COLO829 (cell line): Measurements from ENCODE around the gene SLC25A21.

Experiments
- DNase-seq: peaks from one replicate; pipeline ENCODE4 v3.0.0; 2012; ENCODE audit warnings: low spot score

SLC25A21 gene

DNA sequence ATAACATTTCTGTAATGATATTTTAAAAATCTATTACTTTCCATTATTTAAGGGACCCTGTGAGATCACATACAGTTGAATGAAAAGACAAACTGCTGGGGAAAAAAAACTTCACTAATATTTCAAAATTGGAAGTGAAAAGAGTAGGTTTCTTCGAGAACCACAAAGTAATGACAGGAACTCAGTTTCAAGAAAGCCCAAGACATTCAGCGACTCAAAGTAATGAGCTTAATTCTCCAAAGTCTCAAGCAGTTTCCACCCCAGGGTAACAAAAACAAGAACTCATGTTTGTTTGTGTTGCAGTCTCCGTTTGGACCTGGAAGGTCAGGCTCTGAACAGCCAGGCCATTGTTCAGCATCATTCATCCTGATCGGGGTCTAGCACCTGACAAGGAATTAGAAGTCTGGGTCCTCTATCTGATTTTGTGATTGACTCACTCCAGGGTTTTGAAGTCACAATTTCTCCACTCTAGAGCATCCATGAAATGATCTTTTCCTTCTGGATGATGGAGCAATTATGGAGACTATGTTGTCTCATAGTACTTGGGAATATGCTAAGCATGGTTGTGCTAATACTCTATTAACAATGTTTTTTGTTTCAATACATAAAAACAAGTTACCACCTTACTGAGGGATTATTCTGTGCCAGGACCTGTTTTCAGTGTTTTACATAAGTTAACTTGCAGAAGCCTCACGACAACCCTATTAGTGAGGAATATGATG lies 126.9 kb downstream of the SLC25A21 start:
- DNase-seq = no peak

DNA sequence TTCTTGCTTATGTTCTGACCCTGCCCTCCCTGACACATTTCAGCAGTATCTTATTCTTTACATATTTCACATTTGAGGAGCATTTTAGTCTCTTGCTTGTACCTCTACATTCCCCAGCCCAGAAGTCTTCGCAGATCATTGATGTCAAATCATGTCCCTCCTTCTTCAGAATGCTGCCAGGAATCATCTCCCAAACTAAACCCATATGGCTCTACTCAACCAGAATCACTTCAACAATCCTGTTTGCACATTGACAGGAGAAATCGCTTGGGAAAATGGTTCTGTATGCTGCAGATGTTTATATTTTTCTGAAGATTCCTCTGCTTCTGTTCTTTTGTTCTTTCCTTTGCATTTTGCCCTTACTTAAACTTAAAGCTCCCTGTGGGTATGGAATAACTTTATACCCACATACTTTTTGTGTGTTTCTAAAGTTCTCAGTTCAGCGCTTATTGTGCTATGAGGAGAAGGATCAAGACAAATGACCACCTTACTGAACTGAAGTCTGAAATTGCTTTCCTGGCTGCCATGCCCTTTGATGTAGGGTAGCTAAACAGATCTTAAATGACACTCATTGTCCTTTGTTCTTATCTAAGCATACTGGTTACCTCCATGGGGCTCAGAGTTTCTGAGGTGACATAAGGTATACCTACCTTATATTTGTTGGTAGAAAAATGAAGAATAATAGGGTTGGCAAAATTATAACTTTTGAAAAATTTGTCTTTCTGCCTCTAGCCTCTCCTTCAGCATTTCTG lies 134.6 kb downstream of the SLC25A21 start:
- no peak for DNase-seq

- DNase-seq = no peak
Observed at GRCh38 chr14:37036669-37037341, 135.6 kb downstream of the SLC25A21 start.

DNA sequence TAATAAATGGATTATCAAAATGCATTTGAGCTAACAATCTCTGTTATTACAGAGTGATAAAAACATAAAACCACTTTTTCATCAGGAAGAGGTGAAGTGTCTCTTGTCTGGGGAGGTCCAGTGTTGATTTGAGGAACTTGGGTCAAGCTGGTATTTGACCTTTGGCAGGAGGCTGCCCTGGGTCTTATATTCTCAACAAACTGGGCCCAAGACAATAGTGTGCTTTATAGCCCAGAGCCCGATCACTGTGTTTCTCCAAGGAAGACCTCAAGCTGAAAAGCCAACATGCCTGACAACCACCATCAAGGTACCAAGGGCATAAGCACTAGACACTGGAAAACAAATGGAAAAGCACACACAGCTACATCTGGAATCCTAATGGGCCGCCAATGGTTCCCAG lies 137.0 kb downstream of the SLC25A21 start:
- DNase-seq = no peak

- DNase-seq = no peak
Observed at GRCh38 chr14:37034410-37035285, 137.8 kb downstream of the SLC25A21 start.

GRCh38 chr14:37032863-37033262 lies 139.5 kb downstream of the SLC25A21 start:
- no peak for DNase-seq

GRCh38 chr14:37027188-37027824 lies 145.1 kb downstream of the SLC25A21 start:
- DNase-seq = no peak

DNA sequence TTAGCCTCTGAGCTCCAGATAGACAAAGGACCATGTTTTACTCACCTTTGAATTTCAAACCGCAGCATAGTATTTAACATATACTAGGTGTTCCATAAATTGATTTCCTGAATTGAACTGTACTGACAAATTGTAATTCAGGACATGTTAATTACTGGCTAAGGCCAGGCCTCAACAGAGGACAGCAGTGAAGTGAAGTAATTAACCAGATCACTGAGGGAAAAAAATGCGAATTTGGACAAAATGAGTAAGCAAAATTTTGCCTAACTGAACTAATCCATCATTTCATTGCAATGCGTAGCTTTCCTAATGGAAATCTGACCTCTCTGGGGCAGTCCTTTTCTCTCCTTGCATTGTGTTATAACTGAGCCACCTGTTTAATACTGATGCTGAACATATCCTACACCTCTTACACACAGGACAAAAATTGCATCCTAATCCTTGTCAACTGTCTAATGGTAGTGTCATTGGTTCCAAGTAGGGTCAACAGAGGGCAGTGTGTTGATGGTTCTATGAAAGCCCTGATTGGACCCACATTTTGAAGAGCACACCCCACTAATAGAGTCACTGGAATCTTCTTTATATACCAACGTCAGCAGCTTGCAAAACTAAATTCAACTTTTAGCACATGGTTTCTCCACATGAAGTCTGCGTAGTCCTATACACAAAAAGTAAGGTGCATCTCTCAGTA lies 148.4 kb downstream of the SLC25A21 start:
- DNase-seq = no peak

DNA sequence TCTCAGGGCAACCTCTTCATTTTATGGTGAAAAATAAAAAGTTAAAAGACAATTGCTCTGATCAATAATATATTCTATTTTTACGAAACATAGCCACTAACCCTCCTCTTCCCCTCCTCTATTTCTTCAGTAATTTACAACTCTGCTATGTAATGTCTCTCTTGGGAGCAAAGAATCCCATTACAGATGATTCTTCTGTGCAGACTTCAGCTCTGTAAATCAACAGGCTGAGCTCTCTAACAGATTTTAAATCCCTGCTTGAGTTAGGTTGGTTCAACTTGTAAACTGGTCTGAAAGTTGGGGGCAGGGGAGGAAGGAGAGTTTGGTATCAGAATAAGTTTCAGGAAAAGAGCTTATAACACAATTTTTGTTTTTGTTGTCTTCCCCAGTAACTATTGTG lies 151.0 kb downstream of the SLC25A21 start:
- no peak for DNase-seq

GRCh38 chr14:37019488-37019887 lies 152.9 kb downstream of the SLC25A21 start:
- DNase-seq = no peak

DNA sequence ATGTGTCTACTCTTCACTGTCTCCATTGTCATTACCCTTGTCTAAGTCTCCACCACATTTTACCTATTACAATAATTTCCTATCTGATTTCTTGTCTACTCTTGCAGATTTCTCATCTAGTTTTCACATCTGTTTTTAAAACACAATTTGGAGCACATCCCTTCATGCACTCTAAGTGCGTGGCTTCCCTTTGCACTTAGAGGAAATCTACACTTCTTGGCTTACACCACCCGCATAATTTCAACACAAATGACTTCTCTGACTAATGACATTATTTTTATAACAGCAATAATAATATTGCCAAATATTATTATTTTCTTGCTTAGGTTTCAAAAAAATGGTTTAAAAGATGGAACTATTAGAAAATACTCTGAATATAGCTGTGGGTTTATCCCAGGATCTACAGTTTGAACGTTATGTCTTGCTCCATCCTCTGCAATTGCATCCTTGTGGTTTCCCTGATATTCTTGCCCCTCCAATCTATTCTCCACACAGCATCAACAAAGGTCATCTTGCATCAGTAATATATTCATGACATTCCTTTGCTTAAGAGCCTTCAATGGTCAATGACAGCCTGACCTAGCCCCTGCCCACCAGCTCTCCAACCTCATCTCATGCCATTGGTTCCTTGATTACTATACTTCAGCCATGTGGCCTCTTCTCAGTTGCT lies 153.7 kb downstream of the SLC25A21 start:
- no peak for DNase-seq

DNA sequence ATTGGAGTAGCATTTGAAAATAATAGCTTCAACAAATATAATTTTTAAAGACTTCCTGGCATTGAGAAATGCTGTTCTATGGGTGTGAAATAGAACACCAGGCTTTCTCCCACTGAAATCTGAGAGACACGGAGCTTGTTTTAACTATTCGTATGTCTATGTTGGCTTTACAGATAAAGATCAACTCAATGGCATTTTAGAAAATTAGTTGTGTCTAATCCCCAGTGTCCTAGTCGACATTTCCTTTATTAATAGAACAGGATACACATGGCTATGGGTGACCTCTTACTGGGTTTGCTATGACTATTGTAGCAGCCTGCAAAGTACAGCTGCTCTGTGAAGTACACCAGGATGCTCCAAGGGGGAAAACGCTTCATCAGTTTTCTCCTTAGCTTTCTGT lies 159.3 kb downstream of the SLC25A21 start:
- no peak for DNase-seq

DNA sequence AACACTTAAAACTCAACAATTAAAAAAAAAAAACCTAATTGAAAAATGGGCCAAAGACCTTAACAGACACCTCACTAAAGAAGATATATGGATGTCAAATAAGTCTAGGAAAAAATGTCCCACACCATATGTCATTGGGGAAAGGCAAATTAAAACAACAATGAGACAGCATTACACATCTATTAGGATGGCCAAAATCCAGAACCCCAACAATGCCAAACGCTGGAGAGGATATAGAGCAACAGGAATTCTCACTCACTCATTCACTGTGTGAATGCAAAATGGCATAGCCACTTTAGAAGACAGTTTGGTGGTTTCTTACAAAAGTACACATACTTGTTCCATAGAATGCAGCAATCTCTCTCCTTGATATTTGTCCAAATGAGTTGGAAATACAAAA lies 173.7 kb downstream of the SLC25A21 start:
- no peak for DNase-seq

- no peak for DNase-seq
Observed at GRCh38 chr14:36997843-36998242, 174.6 kb downstream of the SLC25A21 start.

GRCh38 chr14:36996857-36997590 lies 175.4 kb downstream of the SLC25A21 start:
- DNase-seq = no peak

- DNase-seq = no peak
Observed at GRCh38 chr14:36996133-36996856, 176.1 kb downstream of the SLC25A21 start.

GRCh38 chr14:36989806-36990205 lies 182.6 kb downstream of the SLC25A21 start:
- no peak for DNase-seq

- DNase-seq = no peak
Observed at GRCh38 chr14:36988989-36989388, 183.4 kb downstream of the SLC25A21 start.

- DNase-seq = no peak
Observed at GRCh38 chr14:36988568-36988967, 183.8 kb downstream of the SLC25A21 start.
